GM12873 (cell line): Measurements from ENCODE around the gene SLC25A45.

Experiments used
- TF ChIP-seq, protein P1 (sequence below): IDR thresholded peaks from 2 replicates; pipeline ENCODE4 v1.5.1; 2012; ENCODE audit warnings: low read depth, mild to moderate bottlenecking, moderate library complexity, low read length, control low read depth; ENCODE audit not compliant: insufficient read depth; ENCODE audit errors: missing control alignments

SLC25A45 gene

GRCh38 chr11:65355013-65355775 lies 27.3 kb downstream of the SLC25A45 start:
- TF ChIP-seq, protein P1, sequence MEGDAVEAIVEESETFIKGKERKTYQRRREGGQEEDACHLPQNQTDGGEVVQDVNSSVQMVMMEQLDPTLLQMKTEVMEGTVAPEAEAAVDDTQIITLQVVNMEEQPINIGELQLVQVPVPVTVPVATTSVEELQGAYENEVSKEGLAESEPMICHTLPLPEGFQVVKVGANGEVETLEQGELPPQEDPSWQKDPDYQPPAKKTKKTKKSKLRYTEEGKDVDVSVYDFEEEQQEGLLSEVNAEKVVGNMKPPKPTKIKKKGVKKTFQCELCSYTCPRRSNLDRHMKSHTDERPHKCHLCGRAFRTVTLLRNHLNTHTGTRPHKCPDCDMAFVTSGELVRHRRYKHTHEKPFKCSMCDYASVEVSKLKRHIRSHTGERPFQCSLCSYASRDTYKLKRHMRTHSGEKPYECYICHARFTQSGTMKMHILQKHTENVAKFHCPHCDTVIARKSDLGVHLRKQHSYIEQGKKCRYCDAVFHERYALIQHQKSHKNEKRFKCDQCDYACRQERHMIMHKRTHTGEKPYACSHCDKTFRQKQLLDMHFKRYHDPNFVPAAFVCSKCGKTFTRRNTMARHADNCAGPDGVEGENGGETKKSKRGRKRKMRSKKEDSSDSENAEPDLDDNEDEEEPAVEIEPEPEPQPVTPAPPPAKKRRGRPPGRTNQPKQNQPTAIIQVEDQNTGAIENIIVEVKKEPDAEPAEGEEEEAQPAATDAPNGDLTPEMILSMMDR, result no peak

GRCh38 chr11:65354265-65355012 lies 28.0 kb downstream of the SLC25A45 start, which contains the start of gene TIGD3:
Gene TIGD3, plus strand, starts transcription at chr11:65354751. Its CDS starts 1,058 bp downstream, at chr11:65355809.
- TF ChIP-seq, protein P1, result no peak

- TF ChIP-seq, protein P1, result no peak
Observed at GRCh38 chr11:65353900-65354264, 28.6 kb downstream of the SLC25A45 start.

- TF ChIP-seq, protein P1, result no peak
Observed at GRCh38 chr11:65353376-65353775, 29.1 kb downstream of the SLC25A45 start.

DNA sequence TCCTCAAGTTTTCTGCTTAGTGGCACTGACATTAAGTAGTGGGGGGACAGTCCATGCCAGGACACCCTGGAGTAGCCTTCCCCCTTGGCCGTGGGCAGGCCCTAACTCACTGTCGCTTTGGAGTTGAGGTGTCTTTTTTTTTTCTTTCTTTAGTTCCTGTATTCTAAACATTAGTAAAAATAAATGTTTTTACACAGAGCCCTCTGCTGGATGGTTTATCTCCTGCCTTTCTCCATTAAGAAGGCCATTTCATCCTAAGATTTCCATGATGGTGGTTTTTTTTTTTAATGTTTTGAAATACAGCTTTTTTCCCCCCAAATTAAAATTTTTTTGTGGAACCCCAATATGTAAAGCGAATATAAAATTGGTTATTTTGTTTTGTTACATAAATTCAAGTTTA lies 29.7 kb downstream of the SLC25A45 start:
- TF ChIP-seq, protein P1, result peak; percentile 4

DNA sequence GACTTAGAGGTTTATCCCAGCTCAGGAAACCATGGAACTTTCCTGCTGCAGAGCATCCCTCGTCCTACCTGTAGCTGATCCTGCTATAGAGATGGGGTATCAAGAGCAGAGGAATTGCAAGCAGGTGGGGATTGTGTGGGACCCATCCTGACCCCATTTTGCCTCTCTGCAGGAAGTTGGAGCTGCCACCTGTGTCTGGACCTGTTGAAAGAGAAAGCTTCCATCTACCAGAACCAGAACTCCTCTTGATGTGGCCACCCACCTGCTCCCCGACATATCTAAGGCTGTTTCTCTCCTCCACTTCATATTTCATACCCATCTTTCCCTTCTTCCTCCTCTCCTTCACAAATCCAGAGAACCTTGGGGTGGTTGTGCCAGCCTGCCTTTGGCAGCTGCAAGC lies 30.9 kb downstream of the SLC25A45 start:
- TF ChIP-seq, protein P1, result no peak

- TF ChIP-seq, protein P1, result no peak
Observed at GRCh38 chr11:65341856-65342255, 40.6 kb downstream of the SLC25A45 start.
